ENCODE results near the gene IPMK. TPM values are rescaled to one million over a fixed set of nuclear protein-coding genes. Genes with fewer than 3 reads are reported as not detected.

The IPMK gene
- total RNA-seq, 2 experiments from 2014 or later = 5.6 to 9.5 TPM

DNA sequence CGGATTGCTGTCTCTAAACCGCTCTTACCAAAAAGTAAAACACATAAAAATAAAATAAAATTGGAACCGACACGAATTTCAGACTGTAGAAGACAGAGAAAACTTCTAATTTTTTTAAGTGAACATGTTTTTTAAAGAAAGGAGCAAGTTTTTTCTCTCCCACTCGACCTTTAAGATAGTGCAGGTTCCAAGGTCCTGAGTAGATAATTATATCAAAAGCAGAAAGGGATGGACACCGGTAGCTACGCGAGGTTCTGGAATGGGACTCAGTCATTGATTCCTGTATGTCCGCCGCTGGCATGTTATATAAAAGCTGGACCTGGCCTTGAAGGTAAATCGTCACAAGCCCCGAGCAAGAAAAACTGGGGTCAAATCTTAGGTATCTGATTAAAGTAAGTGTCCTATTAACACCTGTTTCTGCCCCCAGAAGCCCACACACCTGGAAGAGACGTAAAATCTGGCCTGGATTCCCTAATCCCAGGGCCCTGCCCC is 806 bp upstream of the IPMK start:
- H3K79me2 ChIP-seq (ENCODE audit: insufficient read depth, low read depth, low read length) = peaks cover 80% of the 10 kb centered on the region
- H3K36me3 ChIP-seq (ENCODE audit: insufficient read depth, low read length) = peaks cover 14% of the 10 kb centered on the region
- no peak for DNase-seq (ENCODE audit: low spot score)
- H3K4me1 ChIP-seq (ENCODE audit: insufficient read depth, low read length, poor library complexity, severe bottlenecking) = peaks cover 29% of the 10 kb centered on the region
- no peaks in the 10 kb centered on the region for H3K9me3 ChIP-seq (ENCODE audit: low read length)
- peaks cover 28% of the 10 kb centered on the region for H4K20me1 ChIP-seq (ENCODE audit: insufficient read depth, low read length)
- H2AFZ ChIP-seq (ENCODE audit: low read length) = peak overlapping the region; percentile 95
- TF ChIP-seq CTCF (conservative IDR thresholded peaks at IDR 0.05; ENCODE audit: low read length) (no peak), EZH2phosphoT487 (IDR thresholded peaks at IDR 0.05; ENCODE audit: borderline replicate concordance, low read depth, low read length) (no peak)
- peak overlapping the region; percentile 82 for H3K27ac ChIP-seq (ENCODE audit: low read depth, low read length, poor library complexity, severe bottlenecking)
- no peaks in the 10 kb centered on the region for H3K9me2 ChIP-seq (ENCODE audit: insufficient read depth, low read length)
- H3K4me3 ChIP-seq (ENCODE audit: low read depth, low read length, poor library complexity, severe bottlenecking) = peak overlapping the region; percentile 90
- no TSS peak for BruUV-seq (replicated peaks)
- CTCF ChIA-PET (ENCODE audit: unreplicated experiment) = interaction anchor here (0.5 to 0.8 kb wide), 3 partner anchors 12 to 90 kb away, joined by 3 read pairs; no protein-coding TSS in a partner anchor
- intact Hi-C loops (cut with micrococcal nuclease; ENCODE audit: unreplicated experiment) = loop anchor here (2.0 to 10.0 kb wide), 3 partner anchors 116 to 1966 kb away; partner anchors contain the start of genes CCDC6 and TFAM
- H3K4me2 ChIP-seq (ENCODE audit: low read length) = peak overlapping the region; percentile 97
- POLR2A ChIA-PET = interaction anchor here (0.6 to 3.1 kb wide), 14 partner anchors 9 to 831 kb away, joined by 3 to 11 read pairs (median 4); partner anchors contain the start of genes TFAM and UBE2D1

- peaks cover 29% of the 10 kb centered on the region for H3K4me1 ChIP-seq (ENCODE audit: insufficient read depth, low read length, poor library complexity, severe bottlenecking)
- H3K36me3 ChIP-seq (ENCODE audit: insufficient read depth, low read length) = peaks cover 5% of the 10 kb centered on the region; the same call in 1 of the 2 replicates
- H3K9me2 ChIP-seq (ENCODE audit: insufficient read depth, low read length) = no peaks in the 10 kb centered on the region
- no peak for TF ChIP-seq EZH2phosphoT487 (IDR thresholded peaks at IDR 0.05; ENCODE audit: borderline replicate concordance, low read depth, low read length)
- H4K20me1 ChIP-seq (ENCODE audit: insufficient read depth, low read length) = peaks cover 25% of the 10 kb centered on the region
- peak; percentile 68 for DNase-seq (ENCODE audit: low spot score)
- no peaks in the 10 kb centered on the region for H3K9me3 ChIP-seq (ENCODE audit: low read length)
- BruUV-seq (replicated peaks) = no TSS peak
- peaks cover 81% of the 10 kb centered on the region for H3K79me2 ChIP-seq (ENCODE audit: insufficient read depth, low read depth, low read length)
- peak overlapping the region; percentile 90 for H3K4me3 ChIP-seq (ENCODE audit: low read depth, low read length, poor library complexity, severe bottlenecking)
- peak overlapping the region; percentile 97 for H3K4me2 ChIP-seq (ENCODE audit: low read length)
- intact Hi-C loops (cut with micrococcal nuclease; ENCODE audit: unreplicated experiment) = loop anchor here (10.0 kb wide), 2 partner anchors 1638 to 1968 kb away; partner anchors contain the start of gene CCDC6
- H2AFZ ChIP-seq (ENCODE audit: low read length) = peak overlapping the region; percentile 12; the same call in 1 of the 2 replicates
- ChIA-PET POLR2A (interaction anchor here (0.7 to 1.1 kb wide), 4 partner anchors 8 to 100 kb away, joined by 3 read pairs; no protein-coding TSS in a partner anchor), CTCF (ENCODE audit: unreplicated experiment) (no interaction called here)
- peak overlapping the region; percentile 82 for H3K27ac ChIP-seq (ENCODE audit: low read depth, low read length, poor library complexity, severe bottlenecking)
These were observed 625 bp downstream of the IPMK start for GRCh38 chr10:58266826-58267712.
